ENCODE data around the gene SREBF2.

The SREBF2 gene

DNA sequence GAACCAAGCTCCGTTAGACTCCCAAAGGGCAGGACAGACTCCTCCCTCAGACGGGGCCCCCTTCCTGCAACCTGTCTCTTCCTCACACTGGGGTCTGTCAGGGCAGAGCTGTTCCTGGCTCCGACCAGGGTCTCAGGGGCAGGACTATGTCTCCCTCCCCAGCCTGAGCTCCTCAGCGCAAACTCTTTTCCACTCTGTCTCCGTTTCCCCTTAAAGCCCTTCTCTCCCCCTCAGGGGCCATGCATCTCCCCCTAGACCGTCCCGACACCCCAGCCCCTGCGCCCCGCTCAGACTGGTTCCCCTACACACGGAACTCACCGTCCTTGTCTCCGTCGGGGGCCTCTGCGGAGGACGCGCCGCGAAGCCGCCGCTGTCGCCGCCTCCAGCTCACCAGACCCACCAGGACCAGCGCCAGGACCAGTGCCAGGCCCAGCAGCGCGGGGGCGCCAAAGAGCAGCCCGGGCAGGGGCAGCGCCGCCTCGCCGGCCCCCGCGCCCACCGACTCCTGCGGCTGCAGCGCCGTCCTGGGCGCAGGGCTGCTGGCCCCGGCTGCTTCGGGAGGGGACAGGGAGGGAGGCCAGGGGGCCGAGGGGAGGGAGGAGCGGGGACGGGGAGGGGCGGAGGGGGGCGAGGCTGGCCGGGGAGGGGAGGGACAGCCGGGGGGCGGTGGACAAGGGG is 93.0 kb downstream of the SREBF2 start:
- TF ChIP-seq, protein P1, sequence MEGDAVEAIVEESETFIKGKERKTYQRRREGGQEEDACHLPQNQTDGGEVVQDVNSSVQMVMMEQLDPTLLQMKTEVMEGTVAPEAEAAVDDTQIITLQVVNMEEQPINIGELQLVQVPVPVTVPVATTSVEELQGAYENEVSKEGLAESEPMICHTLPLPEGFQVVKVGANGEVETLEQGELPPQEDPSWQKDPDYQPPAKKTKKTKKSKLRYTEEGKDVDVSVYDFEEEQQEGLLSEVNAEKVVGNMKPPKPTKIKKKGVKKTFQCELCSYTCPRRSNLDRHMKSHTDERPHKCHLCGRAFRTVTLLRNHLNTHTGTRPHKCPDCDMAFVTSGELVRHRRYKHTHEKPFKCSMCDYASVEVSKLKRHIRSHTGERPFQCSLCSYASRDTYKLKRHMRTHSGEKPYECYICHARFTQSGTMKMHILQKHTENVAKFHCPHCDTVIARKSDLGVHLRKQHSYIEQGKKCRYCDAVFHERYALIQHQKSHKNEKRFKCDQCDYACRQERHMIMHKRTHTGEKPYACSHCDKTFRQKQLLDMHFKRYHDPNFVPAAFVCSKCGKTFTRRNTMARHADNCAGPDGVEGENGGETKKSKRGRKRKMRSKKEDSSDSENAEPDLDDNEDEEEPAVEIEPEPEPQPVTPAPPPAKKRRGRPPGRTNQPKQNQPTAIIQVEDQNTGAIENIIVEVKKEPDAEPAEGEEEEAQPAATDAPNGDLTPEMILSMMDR (IDR thresholded peaks at IDR 0.05; ENCODE audit: low read depth, low read length) = 0 out of 2 replicates have a peak, but pooled peaks have one; percentile 16
- H3K9me3 ChIP-seq (ENCODE audit: severe bottlenecking) = no peaks in the 10 kb centered on the region
- no peak overlapping the region for H3K4me3 ChIP-seq (ENCODE audit: low read depth, low read length)
- no peaks in the 10 kb centered on the region for H3K36me3 ChIP-seq
- H3K27me3 ChIP-seq (ENCODE audit: insufficient read depth, low read depth, severe bottlenecking) = no peaks in the 10 kb centered on the region
- DNase-seq = no peak
- no peak overlapping the region for H3K27ac ChIP-seq

DNA sequence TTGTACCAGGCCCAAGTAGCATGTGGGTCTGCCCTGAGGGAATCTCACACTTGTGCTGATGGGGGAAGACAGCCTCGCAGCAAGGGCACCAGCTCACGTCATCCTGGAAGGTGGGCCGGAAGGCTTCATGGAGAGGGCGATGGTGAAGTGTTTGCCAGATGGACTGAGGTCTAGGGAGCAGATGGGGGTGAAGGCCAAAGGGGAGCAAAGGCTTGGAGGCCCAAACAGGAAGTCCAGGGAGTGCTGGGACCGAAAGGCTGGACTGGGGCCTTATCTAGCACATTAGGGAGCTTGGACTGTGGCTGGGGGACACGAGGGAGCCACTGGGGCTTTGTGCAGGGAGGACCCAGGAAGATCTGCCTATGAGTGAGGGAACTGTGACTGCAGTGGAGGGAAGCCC is 94.9 kb downstream of the SREBF2 start:
- peak overlapping the region; percentile 36 for H3K27ac ChIP-seq
- no peak for DNase-seq
- no peaks in the 10 kb centered on the region for H3K9me3 ChIP-seq (ENCODE audit: severe bottlenecking)
- H3K27me3 ChIP-seq (ENCODE audit: insufficient read depth, low read depth, severe bottlenecking) = no peaks in the 10 kb centered on the region
- peaks cover 9% of the 10 kb centered on the region for H3K36me3 ChIP-seq
- H3K4me3 ChIP-seq (ENCODE audit: low read depth, low read length) = no peak overlapping the region
- TF ChIP-seq, protein P1 (IDR thresholded peaks at IDR 0.05; ENCODE audit: low read depth, low read length) = no peak

DNA sequence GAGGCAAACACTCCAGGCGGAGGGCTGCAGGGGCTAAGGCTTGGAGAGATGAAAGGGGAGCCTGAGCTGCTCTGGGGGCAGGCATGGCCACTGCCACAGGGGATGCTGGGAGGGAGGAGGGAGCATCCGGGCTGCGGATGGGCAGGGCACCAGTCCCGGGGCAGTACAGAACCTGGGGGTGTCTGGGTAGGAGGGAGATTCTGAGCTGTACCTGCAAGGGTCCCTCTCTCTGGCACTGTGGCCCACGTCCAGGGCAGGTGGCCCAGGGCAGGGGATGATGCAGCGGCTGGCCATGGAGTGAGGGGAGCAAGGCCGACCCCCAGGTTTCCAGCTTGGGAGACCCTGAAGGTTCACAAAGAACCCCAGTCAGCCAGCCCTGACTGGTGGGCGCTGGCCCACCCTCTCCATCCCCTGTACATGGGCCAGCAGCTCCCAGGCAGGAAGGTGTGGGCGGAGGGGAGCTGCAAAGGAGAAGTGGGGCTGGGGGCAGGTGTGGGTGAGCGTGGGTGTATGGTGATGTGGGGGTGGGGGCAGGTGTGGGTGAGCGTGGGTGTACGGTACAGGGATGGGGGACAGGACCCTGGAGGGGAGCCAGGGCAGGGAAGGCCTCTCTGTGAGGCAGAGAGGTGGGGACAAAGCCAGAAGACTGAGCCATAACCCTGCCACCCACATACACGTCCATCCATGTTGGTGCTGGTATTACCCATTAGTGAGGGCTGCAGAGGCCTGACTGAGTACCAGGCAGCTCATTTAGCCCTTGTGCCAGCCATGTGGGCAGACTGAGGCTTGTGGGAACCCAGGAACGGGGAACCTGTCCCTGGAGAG is 95.9 kb downstream of the SREBF2 start:
- Histone ChIP-seq H3K27ac (no peak overlapping the region), H3K4me3 (ENCODE audit: low read depth, low read length) (no peak overlapping the region), H3K27me3 (ENCODE audit: insufficient read depth, low read depth, severe bottlenecking) (no peaks in the 10 kb centered on the region), H3K9me3 (ENCODE audit: severe bottlenecking) (no peaks in the 10 kb centered on the region), H3K36me3 (peaks cover 9% of the 10 kb centered on the region)
- DNase-seq = no peak
- TF ChIP-seq, protein P1 (IDR thresholded peaks at IDR 0.05; ENCODE audit: low read depth, low read length) = no peak

DNA sequence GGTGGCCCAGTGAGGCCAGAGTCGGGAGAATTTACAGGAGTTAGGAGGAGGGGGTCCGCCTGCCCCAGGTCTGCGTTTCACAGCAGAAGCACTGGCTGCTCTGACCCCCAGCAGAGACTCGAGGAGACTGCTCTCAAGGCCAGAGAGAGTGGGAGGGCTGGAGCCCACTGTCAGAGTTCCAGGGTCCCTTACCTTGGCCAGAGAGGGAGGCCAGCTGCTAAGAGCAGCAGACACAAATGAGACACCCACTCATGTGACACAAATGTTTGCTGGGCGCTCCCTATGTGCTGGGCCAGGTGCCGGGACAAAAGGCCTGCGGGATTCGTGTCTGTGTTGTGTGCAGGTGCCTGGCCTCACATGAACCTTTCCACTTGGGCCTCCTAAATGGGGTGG is 96.5 kb downstream of the SREBF2 start:
- TF ChIP-seq, protein P1 (IDR thresholded peaks at IDR 0.05; ENCODE audit: low read depth, low read length) = no peak
- no peak for DNase-seq
- Histone ChIP-seq H3K27ac (no peak overlapping the region), H3K9me3 (ENCODE audit: severe bottlenecking) (no peaks in the 10 kb centered on the region), H3K36me3 (peaks cover 15% of the 10 kb centered on the region), H3K4me3 (ENCODE audit: low read depth, low read length) (no peak overlapping the region), H3K27me3 (ENCODE audit: insufficient read depth, low read depth, severe bottlenecking) (no peaks in the 10 kb centered on the region)

DNA sequence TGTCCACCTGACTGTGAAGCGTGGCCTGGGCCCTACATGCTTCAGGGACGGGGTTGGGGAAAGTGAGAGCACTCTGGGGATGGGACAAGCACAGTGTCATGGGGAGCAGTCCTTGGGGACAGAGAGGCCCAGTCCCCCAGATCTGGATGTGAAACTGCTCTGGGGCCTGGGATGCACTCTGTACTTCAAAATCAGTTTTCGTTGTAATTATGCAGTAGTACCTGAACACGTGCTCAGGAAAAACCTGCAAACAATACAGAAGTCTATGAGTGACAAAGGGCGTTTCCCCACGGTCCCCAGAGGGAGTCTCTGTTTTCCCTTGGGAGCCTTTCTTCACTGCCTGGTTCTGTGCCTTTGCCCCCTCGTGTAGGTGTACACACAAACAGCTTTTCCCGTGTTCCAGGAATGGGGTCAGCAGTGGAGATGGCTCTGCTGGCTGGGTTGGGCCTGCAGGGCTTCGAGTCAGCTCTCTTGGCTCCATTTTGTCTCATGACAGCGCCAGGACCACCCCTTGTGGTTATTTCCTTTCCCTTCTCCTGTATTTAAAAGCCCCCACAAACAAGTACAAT is 98.9 kb downstream of the SREBF2 start:
- Histone ChIP-seq H3K27me3 (ENCODE audit: insufficient read depth, low read depth, severe bottlenecking) (no peaks in the 10 kb centered on the region), H3K36me3 (peaks cover 29% of the 10 kb centered on the region), H3K27ac (no peak overlapping the region; the same call in 1 of the 2 replicates), H3K9me3 (ENCODE audit: severe bottlenecking) (no peaks in the 10 kb centered on the region), H3K4me3 (ENCODE audit: low read depth, low read length) (no peak overlapping the region)
- no peak for DNase-seq
- TF ChIP-seq, protein P1 (IDR thresholded peaks at IDR 0.05; ENCODE audit: low read depth, low read length) = no peak
